Kidney capillary endothelial cell (primary cell): ENCODE data around the gene ENAH.
A peak's percentile ranks its signal among the peaks of the same experiment; 100 is the strongest.
"Not testable (repeated sequence)": the region's sequence is repeated elsewhere in the genome, so short reads cannot be mapped to it uniquely, and the experiment has no call there.

Experiments used
- DNase-seq: peaks from one replicate; pipeline ENCODE4 v3.0.0-alpha.2; 2018; ENCODE audit warnings: low spot score

Gene ENAH

GRCh38 chr1:225644666-225645065 is 8.3 kb downstream of the ENAH start:
- no peak for DNase-seq

DNA sequence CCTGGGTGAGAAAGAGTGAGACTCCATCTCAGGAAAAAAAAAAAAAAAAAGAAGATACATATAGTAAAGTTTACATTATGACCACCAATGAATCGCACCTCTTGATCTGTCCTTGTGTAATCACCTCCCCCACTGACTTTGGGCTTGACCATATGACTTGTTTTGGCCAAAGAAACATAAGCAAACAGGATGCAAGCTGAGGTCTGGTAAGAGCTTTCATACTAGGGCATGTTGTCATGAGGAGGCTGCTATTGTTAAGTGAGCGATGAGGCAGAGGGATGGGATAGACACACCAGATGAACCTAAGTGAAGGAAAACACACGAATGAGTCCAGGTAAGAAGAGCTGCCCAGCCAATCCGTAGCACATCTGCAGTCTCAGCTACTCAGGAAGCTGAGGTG is 10.7 kb downstream of the ENAH start:
- no peak for DNase-seq

DNA sequence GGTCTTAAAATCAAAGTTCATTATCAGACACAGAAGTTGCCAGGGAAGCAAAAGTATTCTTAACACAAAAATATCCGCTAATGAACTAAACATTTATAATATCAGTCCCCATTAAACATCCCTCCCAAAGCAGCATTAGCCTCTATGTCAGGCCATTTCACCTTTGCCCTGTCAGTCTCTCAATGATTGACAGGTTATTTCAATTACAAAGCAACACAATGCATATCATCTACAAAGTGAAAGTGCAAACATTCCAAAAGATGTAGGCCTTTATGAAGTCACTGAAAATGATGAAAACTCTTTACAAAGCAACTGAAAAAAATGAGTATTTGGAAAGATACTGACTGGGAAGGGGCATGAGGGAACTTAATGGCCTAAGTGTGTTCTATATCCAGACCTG is 14.1 kb downstream of the ENAH start:
- DNase-seq = no peak

DNA sequence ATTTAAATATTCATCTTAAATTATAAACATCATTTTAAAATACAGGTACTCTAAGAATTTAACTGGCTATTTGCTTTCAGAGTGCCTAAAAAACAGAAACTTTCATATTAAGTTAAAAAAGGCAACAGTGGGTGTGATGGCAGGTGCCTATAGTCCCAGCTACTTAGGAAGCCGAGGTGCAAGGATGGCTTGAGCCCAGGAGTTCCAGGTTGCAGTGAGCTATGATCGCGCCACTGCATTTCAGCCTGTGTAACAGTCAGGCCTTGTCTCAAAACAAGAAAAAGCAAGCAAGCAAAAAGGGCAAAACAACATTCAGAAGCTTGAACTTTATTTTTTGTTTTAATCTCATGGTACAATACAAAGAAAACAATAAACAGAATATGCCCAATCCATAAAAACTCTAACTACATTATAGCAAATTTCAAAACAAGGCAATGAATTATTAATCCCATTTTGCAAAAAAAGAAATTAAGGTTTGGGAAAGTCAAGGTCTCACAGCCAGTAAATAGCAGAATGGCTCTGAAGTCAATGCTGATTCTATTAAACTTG is 15.2 kb downstream of the ENAH start:
- DNase-seq = no peak

DNA sequence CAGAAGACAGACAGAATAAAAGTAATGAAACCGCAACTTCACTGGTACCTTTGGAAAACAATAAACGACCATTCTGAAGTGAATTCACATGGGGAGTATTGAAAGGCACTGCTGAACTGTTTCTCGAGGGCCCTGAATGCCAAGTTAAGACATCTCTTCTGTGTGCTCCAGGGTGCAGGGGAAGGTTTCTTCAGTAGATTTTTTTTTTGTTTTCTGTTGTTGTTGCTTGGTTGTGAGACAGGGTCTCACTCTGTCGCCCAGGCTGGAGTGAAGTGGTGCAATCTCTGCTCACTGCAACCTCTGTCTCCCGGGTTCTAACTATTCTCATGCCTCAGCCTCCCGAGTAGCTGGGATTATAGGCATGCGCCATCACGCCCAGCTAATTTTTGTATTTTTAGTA is 15.9 kb downstream of the ENAH start:
- not testable (repeated sequence) for DNase-seq

- DNase-seq = no peak
Observed at GRCh38 chr1:225635649-225636048, 17.3 kb downstream of the ENAH start.

DNA sequence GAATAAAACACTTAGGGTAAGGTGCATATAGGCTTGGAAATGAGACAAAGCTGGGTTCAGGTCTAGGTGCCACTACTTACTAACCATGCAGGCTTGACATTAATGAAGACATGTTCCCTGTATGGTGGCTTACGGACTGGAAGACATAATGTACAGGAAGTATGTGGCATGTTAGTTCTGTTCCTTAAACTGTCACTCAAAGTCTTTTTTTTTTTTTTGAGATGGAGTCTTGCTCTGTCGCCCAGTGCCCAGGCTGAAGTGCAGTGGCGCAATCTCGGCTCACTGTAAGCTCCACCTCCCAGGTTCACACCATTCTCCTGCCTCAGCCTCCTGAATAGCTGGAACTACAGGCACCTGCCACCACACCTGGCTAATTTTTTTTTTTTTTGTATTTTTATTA is 20.1 kb downstream of the ENAH start:
- not testable (repeated sequence) for DNase-seq

DNA sequence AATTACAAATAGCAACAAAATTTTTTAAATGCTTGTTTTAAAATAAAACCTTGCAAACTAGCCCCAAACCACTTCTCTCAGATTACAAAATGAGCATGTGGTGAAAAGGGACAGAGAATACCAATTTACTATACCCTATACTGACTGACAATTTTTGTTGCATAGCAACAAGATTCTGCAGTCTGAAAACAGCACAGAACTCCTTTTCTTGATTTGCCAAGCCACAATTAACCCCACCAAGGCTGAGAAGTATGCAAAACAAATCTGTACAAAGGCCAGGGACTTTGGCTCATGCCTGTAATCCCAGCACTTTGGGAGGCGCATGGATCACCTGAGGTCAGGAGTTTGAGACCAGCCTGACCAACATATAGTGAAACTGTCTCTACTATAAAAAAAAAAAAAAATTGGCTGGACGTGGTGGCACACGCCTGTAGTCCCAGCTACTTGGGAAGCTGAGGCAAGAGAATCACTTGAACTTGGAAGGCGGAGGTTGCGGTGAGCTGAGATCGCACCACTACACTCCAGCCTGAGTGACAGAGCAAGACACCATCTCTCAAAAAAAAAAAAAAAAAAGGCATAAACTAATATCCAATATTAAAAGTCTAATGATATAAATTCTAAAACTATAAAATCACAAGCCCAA is 21.8 kb downstream of the ENAH start:
- DNase-seq = no peak

- DNase-seq = no peak
Observed at GRCh38 chr1:225629483-225629882, 23.4 kb downstream of the ENAH start.

DNA sequence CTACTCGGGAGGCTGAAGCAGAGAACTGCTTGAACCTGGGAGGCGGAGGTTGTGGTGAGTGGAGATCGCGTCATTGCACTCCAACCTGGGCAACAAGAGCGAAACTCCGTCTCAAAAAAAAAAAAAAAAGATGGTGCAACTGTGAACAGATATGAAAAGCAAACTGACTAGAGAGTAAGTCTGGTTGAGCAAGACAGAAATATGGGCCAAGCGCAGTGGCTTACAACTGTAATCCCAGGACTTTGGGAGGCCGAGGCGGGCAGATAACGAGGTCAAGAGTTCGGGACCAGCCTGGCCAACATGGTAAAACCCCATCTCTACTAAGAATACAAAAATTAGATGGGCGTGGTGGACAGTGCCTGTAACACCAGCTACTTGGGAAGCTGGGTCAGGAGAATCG is 24.1 kb downstream of the ENAH start:
- DNase-seq = not testable (repeated sequence)

- no peak for DNase-seq
Observed at GRCh38 chr1:225627304-225627947, 25.5 kb downstream of the ENAH start.

DNA sequence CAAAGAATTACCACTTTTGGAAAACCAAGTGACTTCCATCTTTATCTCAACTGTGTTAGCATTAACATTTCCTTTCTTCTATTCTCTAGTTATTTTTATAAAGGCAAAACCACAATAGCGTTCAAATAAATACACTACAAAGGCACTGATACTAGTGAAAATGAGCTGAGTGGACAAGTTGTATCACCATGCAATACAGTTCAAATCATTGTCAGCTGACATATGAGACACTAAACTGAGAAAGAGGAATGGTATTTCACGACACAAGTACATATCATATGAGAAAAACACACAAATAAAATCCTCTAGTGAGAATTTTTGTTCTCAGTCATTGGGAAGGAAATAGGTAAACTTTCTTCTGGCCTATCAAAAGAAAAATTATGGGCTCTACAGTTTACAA is 26.2 kb downstream of the ENAH start:
- no peak for DNase-seq

DNA sequence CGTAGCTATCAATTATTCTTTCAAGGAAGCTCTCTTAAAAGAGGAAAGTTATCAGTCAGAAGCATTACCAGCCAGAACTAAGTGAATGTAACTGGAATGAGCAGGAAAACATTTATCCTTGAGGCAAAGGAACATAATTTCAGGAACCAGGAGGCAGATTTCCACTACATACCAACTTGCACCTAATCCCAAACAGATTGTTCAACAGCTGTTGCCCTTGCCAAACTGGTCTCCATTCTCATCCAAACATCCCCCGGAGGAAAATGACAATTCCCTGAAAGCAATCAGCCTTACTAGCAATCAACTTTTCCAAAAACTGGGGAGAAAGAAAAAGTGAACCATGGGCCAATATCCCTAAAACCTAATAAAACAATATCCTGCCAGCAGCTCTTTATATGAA is 35.0 kb downstream of the ENAH start:
- no peak for DNase-seq

- DNase-seq = no peak
Observed at GRCh38 chr1:225617479-225617878, 35.4 kb downstream of the ENAH start.

- not testable (repeated sequence) for DNase-seq
Observed at GRCh38 chr1:225615403-225615790, 37.5 kb downstream of the ENAH start.

DNA sequence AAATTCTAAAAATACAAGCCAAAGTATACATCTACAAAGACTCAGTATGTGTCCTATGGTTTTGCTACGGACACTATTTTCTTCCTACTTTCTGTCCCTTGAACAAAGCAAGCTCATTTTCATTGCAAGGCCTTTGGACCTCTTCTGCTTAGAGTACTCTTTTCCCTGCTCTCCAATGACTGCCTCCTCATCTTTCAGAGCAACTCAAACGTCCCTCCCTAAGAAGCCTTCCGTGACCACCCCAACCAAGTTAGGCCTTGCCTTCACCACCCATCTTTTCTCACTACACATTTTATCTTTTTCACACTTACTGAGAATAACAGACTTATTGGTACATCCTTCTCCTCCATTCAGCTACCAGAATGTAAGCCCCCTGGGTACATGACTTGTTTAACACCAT is 39.9 kb downstream of the ENAH start:
- DNase-seq = no peak

DNA sequence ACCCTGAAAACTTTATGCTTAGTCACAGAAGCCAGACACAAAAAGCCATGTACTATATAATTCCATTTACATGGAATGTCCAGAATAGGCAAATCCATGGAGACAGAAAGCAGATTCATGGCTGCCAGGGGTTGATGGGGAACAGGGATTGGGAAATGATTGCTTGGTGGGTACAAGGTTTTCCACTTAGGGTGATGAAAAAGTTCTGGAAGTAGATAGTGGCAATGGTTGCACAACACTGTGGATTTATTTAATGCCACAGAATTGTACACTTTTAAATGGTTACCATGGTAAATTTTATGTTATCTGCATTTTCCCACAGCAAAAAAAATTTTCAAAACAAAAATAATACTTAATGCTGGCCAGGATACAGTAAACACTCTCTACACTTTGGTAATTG is 40.6 kb downstream of the ENAH start:
- no peak for DNase-seq

DNA sequence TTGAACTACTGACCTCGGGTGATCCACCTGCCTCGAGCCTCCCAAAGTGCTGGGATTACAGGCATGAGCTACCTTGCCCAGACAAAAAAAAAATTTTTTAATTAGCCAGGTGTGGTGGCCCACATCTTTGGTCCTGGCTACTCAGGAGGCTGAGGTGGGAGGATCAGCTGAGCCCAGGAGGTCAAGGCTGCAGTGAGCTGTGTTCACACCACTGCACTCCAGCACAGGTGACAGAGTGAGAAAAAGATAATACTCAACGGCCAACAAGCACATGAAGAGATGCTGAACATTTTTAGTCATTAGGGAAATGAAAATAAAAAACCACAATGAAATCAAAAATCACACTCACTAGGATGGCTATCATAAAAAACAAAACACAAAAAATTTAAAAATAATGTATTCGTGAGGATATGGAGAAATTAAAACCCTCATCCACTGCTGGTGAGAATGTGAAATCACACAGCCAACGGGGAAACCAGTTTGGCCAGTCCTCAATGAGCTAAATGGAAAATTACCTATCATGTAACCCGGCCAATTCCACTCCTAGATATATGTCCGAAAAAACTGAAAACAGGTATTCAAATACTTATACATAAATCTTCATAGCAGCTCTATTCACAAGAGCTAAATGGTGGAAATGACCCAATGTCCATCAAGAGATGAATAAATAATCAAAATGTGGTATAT is 41.2 kb downstream of the ENAH start:
- DNase-seq = no peak

- no peak for DNase-seq
Observed at GRCh38 chr1:225610539-225610938, 42.4 kb downstream of the ENAH start.

GRCh38 chr1:225608014-225608796 is 44.7 kb downstream of the ENAH start:
- DNase-seq = no peak

DNA sequence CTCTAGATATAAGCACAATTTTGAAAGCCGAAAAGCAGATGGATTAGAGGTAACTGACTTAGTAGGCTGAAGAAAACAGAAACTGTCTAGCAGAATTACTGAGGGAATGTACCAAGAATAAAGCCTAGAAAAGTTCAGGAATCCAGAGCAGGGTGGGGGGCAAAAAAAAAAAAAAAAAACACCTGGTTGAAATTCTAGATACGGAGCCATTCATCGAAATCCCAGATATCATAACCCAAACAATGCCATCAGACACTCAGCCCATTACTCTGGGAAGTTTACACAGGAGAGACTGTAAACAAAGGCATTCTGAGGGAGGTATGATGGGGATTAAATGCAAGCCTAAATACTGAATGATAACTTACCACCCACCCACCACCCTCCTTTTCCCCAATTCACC is 45.6 kb downstream of the ENAH start:
- DNase-seq = no peak

DNA sequence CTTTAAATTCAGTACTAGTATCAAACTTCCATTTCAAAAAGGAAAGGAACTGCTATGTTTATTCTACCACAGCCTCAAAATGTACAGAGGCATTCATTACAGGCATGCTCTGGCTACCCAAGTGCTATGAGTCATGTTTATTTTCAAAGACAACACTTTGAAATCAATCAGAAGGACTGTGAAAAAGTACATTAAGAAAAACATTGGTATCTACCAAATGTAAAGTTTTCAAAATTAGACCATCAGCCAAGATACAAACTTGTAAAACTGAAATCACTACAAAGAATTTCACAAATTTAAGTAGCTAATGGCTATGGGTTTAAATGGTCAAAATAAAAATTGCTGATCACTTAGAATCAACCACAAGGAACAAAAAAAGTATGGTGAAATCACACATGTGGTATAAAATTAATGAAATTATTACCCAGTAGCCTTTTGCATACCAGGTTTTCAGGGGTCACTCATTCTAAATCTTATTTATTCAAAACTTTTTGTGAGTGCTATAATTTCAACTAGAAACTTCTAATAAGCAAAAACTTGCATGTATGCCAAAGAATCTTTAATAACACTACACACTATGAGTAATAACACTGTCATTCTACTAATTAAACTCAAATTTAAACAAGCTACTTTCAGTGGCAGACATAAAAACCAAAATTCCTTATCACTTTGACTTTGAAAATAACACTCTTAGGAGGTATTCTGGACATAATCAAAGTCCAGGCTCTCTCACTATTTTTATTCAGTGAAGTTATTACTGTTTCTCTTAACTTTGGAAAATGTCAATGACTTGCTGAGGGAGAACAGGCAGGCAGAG is 49.2 kb downstream of the ENAH start:
- DNase-seq = peak; percentile 20
